Neuron (in vitro differentiated cells): Measurements from ENCODE around the gene AMZ2.
A peak's percentile ranks its signal among the peaks of the same experiment; 100 is the strongest.
"Not testable (repeated sequence)": the region's sequence is repeated elsewhere in the genome, so short reads cannot be mapped to it uniquely, and the experiment has no call there.

Experiments
- H2AFZ ChIP-seq: one replicate; pipeline ENCODE4 v1.6.1; 2013; ENCODE audit warnings: low read depth, mild to moderate bottlenecking, inconsistent platforms, low read length, moderate library complexity
- H3K27me3 ChIP-seq: one replicate; pipeline ENCODE4 v1.6.1; 2013; ENCODE audit warnings: low read length; ENCODE audit not compliant: insufficient read depth
- H3K36me3 ChIP-seq: one replicate; pipeline ENCODE4 v1.6.1; 2013; ENCODE audit warnings: low read length; ENCODE audit not compliant: insufficient read depth
- H3K4me1 ChIP-seq: one replicate; pipeline ENCODE4 v1.6.1; 2013; ENCODE audit warnings: low read length; ENCODE audit not compliant: insufficient read depth
- H3K4me3 ChIP-seq: 2 replicates; pipeline ENCODE4 v1.5.1; 2013; ENCODE audit warnings: mild to moderate bottlenecking, low read length, moderate library complexity
- H3K9me3 ChIP-seq: one replicate; pipeline ENCODE4 v1.6.1; 2013; ENCODE audit warnings: low read length

Gene AMZ2

GRCh38 chr17:68248891-68249290 lies 1.0 kb downstream of the AMZ2 start:
- peaks cover 18% of the 10 kb centered on the region for H3K4me1 ChIP-seq
- H3K27me3 ChIP-seq = no peaks in the 10 kb centered on the region
- no peak overlapping the region for H2AFZ ChIP-seq
- no peaks in the 10 kb centered on the region for H3K9me3 ChIP-seq
- peak overlapping the region; percentile 96 for H3K4me3 ChIP-seq
- peaks cover 31% of the 10 kb centered on the region for H3K36me3 ChIP-seq

- H2AFZ ChIP-seq = no peak overlapping the region
- H3K4me1 ChIP-seq = peaks cover 18% of the 10 kb centered on the region
- H3K4me3 ChIP-seq = peak overlapping the region; percentile 96
- no peaks in the 10 kb centered on the region for H3K9me3 ChIP-seq
- peaks cover 36% of the 10 kb centered on the region for H3K36me3 ChIP-seq
- H3K27me3 ChIP-seq = no peaks in the 10 kb centered on the region
Measured at GRCh38 chr17:68249354-68249765, 1.5 kb downstream of the AMZ2 start.

GRCh38 chr17:68253426-68253825 lies 5.6 kb downstream of the AMZ2 start:
- H3K4me3 ChIP-seq, H2AFZ ChIP-seq, H3K9me3 ChIP-seq, H3K27me3 ChIP-seq: not testable (repeated sequence)
- peaks cover 63% of the 10 kb centered on the region for H3K36me3 ChIP-seq
- H3K4me1 ChIP-seq = peaks cover 13% of the 10 kb centered on the region

- H3K27me3 ChIP-seq = no peaks in the 10 kb centered on the region
- no peak overlapping the region for H2AFZ ChIP-seq
- no peaks in the 10 kb centered on the region for H3K9me3 ChIP-seq
- peaks cover 2% of the 10 kb centered on the region for H3K4me1 ChIP-seq
- peaks cover 60% of the 10 kb centered on the region for H3K36me3 ChIP-seq
- H3K4me3 ChIP-seq = no peak overlapping the region
Measured at GRCh38 chr17:68255151-68255550, 7.3 kb downstream of the AMZ2 start.

GRCh38 chr17:68255731-68256538 lies 8.1 kb downstream of the AMZ2 start:
- H3K27me3 ChIP-seq = no peaks in the 10 kb centered on the region
- H3K36me3 ChIP-seq = peaks cover 53% of the 10 kb centered on the region
- H2AFZ ChIP-seq = no peak overlapping the region
- no peak overlapping the region for H3K4me3 ChIP-seq
- H3K4me1 ChIP-seq = peaks cover 2% of the 10 kb centered on the region
- H3K9me3 ChIP-seq = no peaks in the 10 kb centered on the region

GRCh38 chr17:68256701-68257100 lies 8.9 kb downstream of the AMZ2 start:
- H3K27me3 ChIP-seq, H3K4me3 ChIP-seq, H3K9me3 ChIP-seq, H3K4me1 ChIP-seq, H2AFZ ChIP-seq: not testable (repeated sequence)
- peaks cover 48% of the 10 kb centered on the region for H3K36me3 ChIP-seq

GRCh38 chr17:68257934-68258333 lies 10.1 kb downstream of the AMZ2 start:
- no peaks in the 10 kb centered on the region for H3K27me3 ChIP-seq
- H3K4me3 ChIP-seq = no peak overlapping the region
- H3K36me3 ChIP-seq = peaks cover 38% of the 10 kb centered on the region
- no peak overlapping the region for H2AFZ ChIP-seq
- no peaks in the 10 kb centered on the region for H3K9me3 ChIP-seq
- H3K4me1 ChIP-seq = peaks cover 2% of the 10 kb centered on the region

GRCh38 chr17:68258890-68259647 lies 11.2 kb downstream of the AMZ2 start:
- H2AFZ ChIP-seq, H3K4me1 ChIP-seq, H3K27me3 ChIP-seq, H3K9me3 ChIP-seq: not testable (repeated sequence)
- H3K4me3 ChIP-seq = peak overlapping the region; percentile 16
- H3K36me3 ChIP-seq = peaks cover 30% of the 10 kb centered on the region

- H2AFZ ChIP-seq, H3K27me3 ChIP-seq, H3K9me3 ChIP-seq, H3K4me1 ChIP-seq: not testable (repeated sequence)
- H3K4me3 ChIP-seq = peak overlapping the region; percentile 16
- H3K36me3 ChIP-seq = peaks cover 25% of the 10 kb centered on the region
Measured at GRCh38 chr17:68259648-68259951, 11.8 kb downstream of the AMZ2 start.

GRCh38 chr17:68260051-68260762 lies 12.4 kb downstream of the AMZ2 start:
- Histone ChIP-seq H3K4me1 (peaks cover 2% of the 10 kb centered on the region), H3K36me3 (peaks cover 19% of the 10 kb centered on the region), H3K27me3 (no peaks in the 10 kb centered on the region)

GRCh38 chr17:68262467-68262866 lies 14.6 kb downstream of the AMZ2 start:
- H3K4me1 ChIP-seq, H3K36me3 ChIP-seq, H3K4me3 ChIP-seq, H3K9me3 ChIP-seq, H3K27me3 ChIP-seq, H2AFZ ChIP-seq: not testable (repeated sequence)

More at GRCh38 chr17:68260051-68260762, 12.4 kb downstream of the AMZ2 start:
- Histone ChIP-seq H3K9me3 (no peaks in the 10 kb centered on the region), H2AFZ (no peak overlapping the region), H3K4me3 (no peak overlapping the region)

GRCh38 chr17:68263101-68263681 lies 15.3 kb downstream of the AMZ2 start:
- H3K4me3 ChIP-seq, H2AFZ ChIP-seq, H3K27me3 ChIP-seq: not testable (repeated sequence)

GRCh38 chr17:68265833-68266232 lies 18.0 kb downstream of the AMZ2 start:
- H2AFZ ChIP-seq, H3K4me1 ChIP-seq, H3K9me3 ChIP-seq, H3K27me3 ChIP-seq, H3K4me3 ChIP-seq: not testable (repeated sequence)
- peaks cover 24% of the 10 kb centered on the region for H3K36me3 ChIP-seq

More at GRCh38 chr17:68263101-68263681, 15.3 kb downstream of the AMZ2 start:
- H3K9me3 ChIP-seq, H3K4me1 ChIP-seq: not testable (repeated sequence)
- H3K36me3 ChIP-seq = peaks cover 11% of the 10 kb centered on the region
